Medulla oblongata (tissue), 1 donor: ENCODE measurements around the gene FBXL4.

Source experiments
- DNase-seq: peaks from one replicate; pipeline ENCODE4 v3.0.0-alpha.2; 2015; ENCODE audit errors: extremely low spot score

Gene FBXL4

DNA sequence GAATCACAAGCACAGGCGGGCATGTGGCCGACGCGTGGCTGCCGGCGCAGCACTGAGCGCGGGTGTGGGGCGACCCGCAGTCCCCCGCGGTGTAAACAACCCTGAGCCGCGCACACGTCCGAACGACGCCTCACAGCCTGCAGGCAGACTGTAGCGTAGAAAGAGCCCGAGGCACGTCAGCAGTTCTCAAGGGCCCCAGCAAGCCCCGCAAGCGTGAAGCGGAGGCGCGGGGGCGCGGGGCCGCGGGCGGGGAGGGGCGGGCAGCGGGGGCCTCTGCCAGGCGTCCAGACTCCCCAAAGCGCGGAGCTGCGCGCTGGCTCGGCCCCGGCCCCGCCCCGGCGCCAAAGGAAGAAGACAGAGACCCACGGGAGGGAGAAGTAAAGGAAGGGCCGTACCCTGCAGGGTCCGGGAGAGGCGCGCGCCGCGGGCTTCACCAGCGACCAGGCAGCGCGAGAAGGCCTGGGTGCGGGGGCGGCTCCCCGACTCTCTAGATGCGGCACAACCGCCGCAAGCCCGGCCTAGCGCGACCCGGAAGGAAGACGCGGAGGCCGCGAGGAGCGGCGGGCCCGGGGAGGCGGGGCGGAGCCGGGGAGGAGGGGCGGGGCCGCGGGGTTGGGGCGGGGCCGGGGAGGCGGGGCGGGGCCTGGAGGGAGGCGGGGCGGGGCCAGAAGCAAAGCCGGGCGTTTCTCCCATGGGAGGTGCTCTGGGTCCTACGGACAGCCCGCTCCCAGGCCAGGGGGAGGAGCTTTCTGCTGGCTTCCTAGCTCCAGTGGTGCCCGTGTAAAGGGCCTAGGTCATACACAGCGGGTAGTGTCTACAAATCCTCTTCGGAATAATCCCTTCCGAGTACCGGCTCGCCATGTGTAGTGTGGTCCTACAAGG is at the start of gene FBXL4:
TSS of gene FBXL4 (minus strand) at position 536 of the 882 bp plus-strand sequence. CDS start 20,958 bp downstream, outside the sequence.
- DNase-seq: peak; percentile 89

DNA sequence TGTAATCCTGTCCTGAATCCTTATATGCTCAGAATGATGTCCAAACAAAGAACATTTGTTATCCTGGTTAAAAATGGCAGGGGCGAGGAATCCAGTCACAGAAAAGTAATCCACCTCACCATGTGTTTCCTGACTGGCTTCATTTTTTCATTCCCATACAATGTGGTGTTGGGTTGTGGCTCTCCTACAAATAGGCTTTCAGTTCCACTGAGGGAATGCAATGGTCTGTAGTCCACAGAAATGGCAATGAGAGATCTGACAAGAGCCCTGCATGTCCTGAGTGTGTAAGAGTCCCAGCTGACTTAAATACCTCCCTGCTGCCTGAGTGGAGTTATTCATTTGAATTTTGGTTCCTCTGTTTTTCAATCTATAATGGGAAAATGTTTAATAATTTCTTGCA is 47.4 kb upstream of the FBXL4 start:
- no peak for DNase-seq

DNA sequence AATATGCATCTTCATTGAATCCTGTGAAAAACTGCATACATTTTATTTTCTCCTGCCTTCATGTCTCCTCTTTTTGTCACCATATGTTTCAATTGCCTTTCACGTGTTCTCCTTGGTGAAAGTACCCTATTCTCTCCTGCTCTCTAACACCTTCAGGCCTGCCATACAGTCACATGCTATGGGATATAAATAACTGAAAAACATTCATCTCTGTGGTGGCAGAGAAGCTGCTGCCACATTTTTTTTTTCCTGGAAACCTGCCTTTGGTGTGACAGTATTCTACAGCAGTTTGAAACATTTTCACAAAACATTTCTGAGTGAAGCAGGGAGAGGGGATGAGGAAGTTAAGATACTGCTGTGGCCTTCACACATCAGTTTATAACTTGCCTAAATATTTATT is 44.8 kb upstream of the FBXL4 start:
- no peak for DNase-seq

DNA sequence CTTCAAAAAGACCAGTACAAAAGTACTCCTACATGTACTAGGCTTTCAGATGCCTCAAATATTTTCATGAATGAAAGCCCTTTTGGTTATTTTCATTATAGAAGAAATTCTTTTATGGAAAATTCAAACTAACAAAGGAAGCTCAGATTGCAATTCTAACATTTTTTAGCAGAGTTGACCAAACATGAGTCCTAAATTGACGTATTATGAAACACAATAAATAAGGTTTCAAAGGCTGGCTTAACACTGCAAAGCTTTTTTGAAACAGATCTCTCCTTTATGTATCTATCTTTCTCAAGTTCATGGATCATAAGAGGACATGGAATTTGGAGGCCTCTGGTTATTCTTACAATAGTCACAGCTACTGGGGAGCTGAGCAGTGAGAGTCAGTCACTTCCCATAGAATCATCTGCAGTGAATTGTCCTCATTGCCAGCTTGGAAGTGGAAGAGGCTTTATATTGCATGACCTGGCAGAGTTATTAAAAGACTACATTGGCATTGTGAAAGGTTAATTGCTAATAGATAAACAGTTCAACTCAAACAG is 38.4 kb upstream of the FBXL4 start:
- DNase-seq: no peak

DNA sequence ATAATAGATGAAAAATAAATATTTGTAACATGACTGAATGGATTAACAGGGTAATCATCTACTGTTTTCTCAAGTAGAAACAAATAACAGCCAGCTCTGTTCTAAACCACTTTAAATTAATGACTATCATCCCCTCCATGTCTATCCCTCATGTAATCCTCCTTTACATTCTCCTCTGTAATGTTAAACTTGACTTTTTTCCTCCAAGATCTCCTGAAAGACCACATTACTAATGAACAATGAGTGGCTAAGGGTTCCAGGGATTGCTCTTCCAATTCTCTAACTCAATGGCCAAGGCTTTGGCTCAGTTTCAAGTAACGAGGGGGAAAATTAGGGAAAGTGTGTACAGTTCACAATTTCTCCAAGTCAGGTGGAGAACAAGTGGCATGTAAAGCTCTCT is 37.6 kb upstream of the FBXL4 start:
- DNase-seq: no peak

DNA sequence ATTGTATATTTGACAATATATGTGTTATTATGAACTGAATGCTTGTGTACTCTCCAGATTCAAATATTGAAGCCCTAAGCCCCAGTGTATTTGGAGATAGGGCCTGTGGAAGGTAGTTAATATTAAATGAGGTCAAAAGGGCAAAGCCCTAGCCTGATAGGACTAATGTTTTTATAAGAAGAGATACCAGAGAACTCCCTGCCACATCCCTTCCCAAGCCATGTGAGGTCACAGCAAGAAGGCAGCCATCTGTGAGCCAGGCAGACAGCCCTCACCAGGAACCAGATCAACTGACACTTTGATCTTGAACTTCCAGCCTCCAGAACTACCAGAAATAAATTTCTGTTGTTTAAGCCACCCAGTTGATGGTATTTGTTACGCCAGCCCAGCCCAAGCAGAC is 36.4 kb upstream of the FBXL4 start:
- no peak for DNase-seq

DNA sequence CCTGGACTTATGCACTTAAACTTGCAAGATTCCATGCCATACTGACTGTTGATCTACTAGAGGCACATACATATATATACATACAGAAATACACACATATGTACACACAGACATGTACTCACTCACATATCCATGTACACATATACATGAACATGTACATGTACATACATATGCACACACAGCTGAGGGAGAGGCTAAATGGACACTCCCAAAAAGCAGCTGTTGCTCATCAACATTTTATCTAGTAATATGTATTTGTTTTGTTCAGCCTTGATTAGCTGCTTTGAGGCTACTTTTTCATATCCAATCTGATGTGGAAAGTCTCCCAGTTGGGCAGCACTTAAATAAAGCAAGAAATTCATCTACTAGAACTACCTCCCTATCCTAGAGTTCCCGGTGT is 33.7 kb upstream of the FBXL4 start:
- DNase-seq: no peak

DNA sequence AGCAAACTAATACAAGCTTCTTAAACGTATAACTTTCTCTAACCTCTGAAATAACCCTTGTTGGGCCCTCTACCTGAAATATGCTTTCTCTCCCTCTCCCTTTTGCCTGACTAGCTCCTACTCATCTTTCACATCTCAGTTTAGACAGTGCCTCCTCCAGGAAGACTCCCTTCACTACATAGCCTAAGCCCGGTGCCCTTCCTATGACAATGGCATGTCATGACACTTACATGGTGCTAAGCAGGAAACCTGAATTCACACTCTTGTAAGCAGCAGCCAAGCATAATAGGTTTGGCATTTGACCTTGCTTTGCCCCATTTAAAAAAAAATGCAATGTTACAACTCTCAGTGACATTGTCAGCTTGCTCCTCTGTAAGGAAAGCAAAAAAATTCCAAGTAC is 33.1 kb upstream of the FBXL4 start:
- DNase-seq: no peak

DNA sequence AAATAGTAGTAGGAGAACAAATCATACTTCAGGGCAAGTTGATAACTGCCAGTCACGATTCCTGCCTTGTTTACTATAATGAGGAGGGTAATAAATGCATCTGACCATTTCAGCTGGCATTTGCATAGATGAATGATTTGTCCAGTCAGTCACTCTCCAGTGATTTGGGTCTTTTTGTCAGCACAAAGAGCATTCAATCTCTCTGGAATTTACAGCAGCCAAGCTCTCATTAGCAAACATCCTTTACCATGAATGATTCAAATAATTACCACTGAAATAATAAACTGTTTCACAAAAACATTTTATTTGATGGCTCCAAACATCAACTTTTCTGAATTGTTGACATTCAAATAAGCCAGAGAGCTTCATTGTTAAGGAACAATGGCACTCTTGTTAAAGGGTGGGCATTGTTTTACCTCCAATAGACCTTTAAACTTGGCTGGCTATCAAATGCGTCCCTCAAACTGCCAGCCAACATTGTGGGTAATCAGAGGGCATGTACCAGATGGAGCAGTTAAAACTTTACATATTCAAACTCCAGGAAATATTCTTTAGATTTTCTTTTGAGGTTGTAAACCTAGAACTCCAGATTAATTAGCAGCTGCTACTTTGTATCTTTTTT is 30.0 kb upstream of the FBXL4 start:
- DNase-seq: peak; percentile 13

DNA sequence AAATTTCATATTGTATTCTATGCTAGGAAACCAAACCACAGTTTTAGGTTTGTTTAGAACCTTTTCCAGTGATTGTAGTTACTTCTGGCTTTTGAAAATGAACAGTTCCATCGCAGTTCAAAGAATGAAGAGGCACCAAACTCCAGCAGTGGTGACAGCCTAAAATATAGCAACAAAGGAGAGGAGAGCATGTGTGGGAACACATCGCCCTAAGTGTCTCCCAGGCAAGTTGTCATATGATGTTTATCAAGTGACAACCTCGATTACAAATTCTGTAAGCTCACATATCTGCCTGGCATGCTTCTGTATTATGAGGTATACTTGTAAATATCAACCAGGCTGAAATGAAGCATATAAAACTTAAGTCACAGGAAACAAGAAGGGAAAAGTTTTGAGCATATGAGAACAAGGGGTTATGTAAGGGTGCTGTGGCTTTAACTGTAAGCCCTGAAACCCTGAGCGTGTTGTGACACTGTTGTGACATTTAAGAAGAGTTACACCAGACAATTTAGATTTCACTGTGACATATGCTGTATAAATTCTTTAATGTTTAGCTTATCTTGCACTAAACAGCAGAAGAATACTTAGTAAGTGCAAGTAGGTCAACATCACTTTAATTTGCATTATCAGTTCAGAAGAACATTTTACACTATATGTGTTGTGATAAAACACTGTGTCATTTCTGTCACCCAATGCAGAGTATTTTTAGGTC is 29.1 kb upstream of the FBXL4 start:
- no peak for DNase-seq

DNA sequence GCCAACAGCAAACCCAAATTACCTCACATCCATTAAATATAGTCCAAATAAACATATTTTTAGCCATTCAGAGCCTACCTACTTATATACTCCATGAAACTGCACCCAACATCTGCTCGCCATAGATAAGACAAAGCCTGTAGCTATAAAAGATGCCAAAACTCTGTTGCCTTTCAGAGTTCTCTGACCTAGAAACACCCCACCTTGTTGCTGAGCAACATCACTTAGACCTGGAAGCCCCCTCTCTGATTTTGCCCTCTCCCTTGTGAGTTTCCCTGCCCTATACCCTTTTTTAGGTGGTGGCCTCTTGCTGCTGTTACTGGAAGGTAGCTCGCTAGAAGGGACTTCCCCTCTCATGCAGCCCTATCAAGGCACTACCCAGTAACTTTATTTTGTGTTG is 27.7 kb upstream of the FBXL4 start:
- DNase-seq: no peak

DNA sequence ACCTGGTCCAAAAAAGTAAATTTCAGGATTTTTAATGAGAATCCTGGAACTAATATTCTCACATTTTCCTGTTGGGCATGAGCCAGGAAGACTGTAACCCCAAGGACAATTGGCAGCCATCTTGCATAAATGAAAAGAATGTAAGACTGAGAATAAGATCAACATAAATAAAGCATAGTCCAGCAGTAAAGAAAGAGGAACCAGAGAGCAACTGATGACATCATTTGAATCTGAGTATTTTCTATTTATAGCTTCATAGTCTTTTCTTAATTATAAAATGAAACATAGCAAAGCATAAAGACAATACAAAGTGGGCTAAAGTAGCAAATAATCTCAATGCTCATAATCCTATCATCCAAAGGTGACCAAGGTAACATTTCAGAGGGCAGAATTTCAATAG is 26.6 kb upstream of the FBXL4 start:
- DNase-seq: no peak

DNA sequence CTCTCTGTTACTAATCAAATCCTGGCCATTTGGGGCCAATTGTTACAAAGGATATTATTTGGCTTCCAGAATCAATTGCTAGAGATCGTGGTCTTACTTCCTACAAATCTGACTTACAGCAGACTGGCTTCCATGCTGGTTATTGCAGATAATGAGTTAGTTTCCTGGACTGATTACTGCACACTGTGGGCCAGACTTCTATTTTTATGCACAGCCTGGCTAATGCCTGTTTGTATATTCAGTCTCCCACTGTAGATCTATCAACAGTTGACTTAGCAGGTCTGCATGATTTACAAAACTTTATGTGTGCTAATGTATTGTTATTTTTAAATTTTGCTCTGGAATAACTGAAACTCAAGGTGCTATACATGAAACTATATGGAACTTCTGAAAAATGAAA is 25.8 kb upstream of the FBXL4 start:
- no peak for DNase-seq

DNA sequence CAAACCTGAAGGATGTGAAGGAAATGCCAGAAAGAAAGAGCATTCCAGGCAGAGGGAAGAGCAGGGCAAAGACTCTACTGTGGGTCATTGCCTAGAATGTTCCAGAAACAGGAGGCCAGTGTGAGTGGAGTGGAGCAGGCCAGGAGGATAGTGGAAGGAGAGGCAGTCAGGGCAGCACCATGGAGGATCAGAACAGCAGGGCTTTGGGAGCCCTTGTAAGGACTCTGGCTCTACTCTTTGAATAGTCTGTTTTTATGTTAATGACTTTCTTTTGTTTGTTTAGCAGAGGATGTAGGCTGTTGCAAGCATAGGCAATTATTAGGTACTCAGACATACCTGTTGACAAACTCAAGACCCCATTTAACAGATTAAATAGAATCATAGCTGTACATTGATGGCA is 23.6 kb upstream of the FBXL4 start:
- no peak for DNase-seq

DNA sequence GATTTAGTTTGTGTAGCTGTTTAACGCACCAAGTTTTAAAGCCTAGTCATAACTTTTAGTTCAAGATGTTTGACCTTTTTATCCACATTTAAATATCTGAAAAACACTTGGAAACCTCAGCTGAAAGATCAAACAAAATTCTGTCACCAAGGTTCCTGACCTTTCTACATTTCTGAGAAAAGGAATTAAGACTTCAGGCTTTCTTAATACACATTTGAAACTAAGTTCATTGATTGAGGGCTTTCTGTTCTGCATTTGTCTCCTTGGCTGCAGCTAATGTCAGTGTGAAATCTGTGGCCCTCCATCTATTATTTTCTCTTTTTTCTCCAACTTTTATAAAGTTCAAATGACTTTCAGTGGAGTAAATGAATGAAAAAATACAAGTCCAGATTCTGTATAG is 22.7 kb upstream of the FBXL4 start:
- DNase-seq: no peak

DNA sequence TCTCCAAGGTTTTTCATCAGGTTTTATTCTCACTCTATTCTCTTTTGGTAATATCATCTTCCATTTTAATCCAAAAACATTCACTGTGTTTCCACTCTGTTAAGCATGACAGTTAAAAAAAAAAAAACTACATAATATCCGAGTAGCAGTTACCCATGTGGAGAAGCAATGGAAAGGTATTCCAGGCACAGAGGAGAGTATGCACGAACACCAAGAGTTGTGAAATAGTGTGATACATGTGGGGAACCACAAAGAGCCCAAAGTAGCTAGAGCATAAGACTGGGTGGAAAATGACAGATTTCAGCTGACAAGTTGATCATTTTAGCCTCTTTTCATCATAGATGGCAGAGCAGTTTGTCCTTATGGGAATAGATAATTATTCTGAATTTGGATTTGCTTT is 19.9 kb upstream of the FBXL4 start:
- DNase-seq: no peak

DNA sequence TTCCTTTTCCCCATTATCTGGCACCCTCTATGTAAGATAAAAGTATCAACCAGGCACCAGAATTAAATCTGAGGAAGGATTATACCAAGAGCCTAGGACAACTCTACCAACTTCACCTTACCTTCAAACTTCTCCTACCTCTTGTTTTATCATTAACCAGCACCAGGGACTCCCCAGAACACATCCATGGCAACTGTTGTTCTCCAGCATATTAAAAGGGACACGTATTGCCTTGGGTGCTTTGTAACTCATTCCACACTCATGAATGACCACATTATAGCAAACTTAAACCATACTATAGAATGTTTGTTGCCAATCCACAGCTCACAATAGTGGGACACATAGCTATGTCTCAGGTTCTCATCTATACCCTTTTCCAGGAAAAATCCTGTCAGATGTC is 11.9 kb upstream of the FBXL4 start:
- DNase-seq: no peak

DNA sequence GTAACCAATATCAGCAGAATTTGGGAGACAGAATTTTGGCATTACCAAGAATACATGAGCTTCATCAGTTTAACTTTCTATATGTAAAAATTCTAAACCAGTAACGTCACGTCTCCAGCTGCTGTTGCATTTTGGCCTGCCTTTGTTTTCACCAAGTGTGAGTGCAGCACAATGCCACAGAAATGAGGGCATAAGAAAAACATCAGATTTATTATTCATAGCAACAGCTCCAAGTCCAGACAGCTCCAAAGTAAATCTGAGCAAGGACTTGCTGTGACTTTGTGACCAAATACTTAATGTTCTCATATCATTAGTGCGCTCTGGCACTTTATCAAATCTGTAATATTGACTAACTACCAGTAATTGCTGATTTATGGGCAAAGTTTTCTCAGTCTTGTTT is 11.0 kb upstream of the FBXL4 start:
- no peak for DNase-seq

DNA sequence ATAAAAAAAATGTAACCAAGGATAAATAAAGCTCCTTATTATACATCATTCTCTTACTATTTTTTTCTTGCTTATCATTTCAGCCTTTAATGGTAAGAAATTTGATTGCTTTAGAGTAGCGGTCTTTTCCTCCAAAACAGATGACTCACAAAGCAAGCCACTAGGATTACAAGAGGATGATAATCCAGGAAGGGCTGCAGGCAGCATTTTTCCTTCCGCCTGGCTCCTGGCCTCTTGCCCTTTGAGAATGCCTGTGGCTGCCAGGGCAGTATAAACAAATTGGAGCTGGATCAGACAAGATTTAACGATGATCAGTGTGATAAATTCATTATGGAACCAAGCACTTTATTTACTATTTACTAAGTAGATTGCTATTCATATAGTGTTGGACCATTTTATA is 9.7 kb upstream of the FBXL4 start:
- DNase-seq: no peak

DNA sequence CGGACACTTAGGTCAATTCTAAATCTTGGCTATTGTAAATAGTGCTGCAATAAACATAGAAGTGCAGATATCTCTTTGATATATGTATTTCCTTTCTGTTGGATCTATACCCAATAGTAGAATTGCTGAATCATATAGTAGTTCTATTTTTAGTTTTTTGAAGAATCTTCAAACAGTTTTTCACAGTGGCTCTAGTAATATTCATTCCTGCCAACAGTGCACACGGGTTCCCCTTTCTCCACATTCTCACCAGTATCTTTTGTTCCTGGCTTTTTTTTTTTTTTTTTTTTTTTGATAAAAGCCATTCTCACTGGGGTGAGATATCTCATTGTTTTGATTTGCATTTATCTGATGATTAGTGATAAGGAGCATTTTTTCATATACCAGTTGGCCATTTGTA is 1.8 kb upstream of the FBXL4 start:
- no peak for DNase-seq

DNA sequence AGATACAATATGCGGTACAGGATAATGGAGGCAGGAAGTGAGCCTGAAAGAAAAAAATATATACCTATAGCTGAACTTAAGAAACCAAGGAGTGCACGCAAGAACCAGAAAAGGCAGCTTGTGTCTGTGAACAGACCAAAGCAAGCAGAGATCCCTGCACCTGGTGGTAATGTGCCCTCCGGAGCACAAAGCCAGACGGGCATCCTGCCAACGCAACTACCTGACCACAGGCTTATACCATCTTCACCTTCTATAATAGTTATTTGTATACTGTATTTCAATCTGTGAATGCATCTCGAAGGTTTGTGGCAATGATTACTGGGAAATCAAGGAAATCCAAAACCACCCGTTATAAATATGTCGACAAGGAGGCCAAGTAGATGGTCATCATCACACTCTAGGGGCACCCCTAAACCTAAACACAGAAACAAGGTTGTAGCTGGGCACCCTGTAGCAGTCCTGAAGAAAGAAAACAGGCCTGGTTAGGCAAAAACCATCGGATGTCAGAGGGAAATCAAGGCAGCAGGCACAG is 801 bp downstream of the FBXL4 start:
- DNase-seq: peak; percentile 44

DNA sequence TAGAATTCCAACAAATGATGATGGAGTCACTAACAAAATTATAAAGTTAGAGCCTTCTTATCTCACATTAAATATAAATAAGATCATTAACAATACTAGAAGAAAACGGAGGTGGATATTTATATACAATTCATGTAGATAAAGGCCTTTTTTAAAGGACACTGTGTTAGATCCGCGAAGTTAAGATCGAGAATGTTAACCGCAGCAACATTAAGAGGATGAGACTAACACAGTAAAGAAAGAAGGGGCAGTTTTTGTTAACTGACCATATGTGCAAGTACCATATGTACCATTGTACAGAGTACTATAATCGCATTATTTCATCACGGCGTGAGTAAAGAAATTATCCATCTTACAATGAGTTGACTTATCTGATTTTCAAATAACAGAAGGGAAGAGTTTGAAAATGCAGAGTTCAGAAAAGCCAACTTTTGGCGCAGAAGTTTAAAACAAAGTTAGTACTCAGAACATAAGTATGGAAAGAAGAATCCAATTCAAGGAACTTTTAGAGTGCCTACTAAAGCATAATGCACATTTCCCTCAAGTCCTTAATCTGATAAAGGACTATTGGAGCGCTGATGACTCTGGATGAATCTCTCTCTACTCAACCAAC is 1.4 kb downstream of the FBXL4 start:
- DNase-seq: peak; percentile 30
